Muscle of leg (tissue), 11 donors: ENCODE data around the gene ADGRE2. TPM values are rescaled to one million over a fixed set of nuclear protein-coding genes. Genes with fewer than 3 reads are reported as not detected.
"Not testable (repeated sequence)": the region's sequence is repeated elsewhere in the genome, so short reads cannot be mapped to it uniquely, and the experiment has no call there.

Experiments used
- DNase-seq: peaks from one replicate; pipeline ENCODE4 v3.0.0; 2013
- H3K27ac ChIP-seq: one replicate; pipeline ENCODE4 v1.5.1; 2013; ENCODE audit warnings: mild to moderate bottlenecking, low read length, control low read depth
- H3K27me3 ChIP-seq: one replicate; pipeline ENCODE4 v1.6.1; 2013; ENCODE audit warnings: low read length; ENCODE audit not compliant: control insufficient read depth, insufficient read depth
- H3K36me3 ChIP-seq: one replicate; pipeline ENCODE4 v1.6.1; 2013; ENCODE audit warnings: low read length; ENCODE audit not compliant: control insufficient read depth, insufficient read depth
- H3K4me1 ChIP-seq: one replicate; pipeline ENCODE4 v1.6.1; 2013; ENCODE audit warnings: low read length; ENCODE audit not compliant: control insufficient read depth, insufficient read depth
- H3K4me3 ChIP-seq: one replicate; pipeline ENCODE4 v1.5.1; 2013; ENCODE audit warnings: low read length, control low read depth
- H3K9me3 ChIP-seq: replicated peaks from 2 replicates; pipeline ENCODE4 v1.6.1; 2013; ENCODE audit warnings: low read depth, low read length; ENCODE audit not compliant: control insufficient read depth
- WGBS: methylation state at CpG from one replicate; pipeline ENCODE4 v1.1.5; 2013; ENCODE audit warnings: missing lambda C conversion rate; ENCODE audit not compliant: insufficient coverage; 5-methylcytosine and 5-hydroxymethylcytosine counted together
- polyA plus RNA-seq, 8 donors: library from polyadenylated mRNA; unstranded; fragments of 120-200 nt; gene quantifications; one replicate each; pipeline versions ENCODE4 v1.2.1 to v1.2.3, GENCODE V29; 2013; ENCODE audit warnings: inconsistent platforms in 1 of 8, low replicate concordance in 1 of 8; ENCODE audit not compliant: insufficient read length in 8 of 8, insufficient read depth in 1 of 8
- total RNA-seq: library from RNA; stranded (reverse); fragments of 120-200 nt; gene quantifications from one replicate; pipeline ENCODE4 v1.2.4, GENCODE V29; 2013

ADGRE2 gene
- total and polyA plus RNA-seq, 9 donors: 0.22 to 3.6 (median 0.49) TPM

DNA sequence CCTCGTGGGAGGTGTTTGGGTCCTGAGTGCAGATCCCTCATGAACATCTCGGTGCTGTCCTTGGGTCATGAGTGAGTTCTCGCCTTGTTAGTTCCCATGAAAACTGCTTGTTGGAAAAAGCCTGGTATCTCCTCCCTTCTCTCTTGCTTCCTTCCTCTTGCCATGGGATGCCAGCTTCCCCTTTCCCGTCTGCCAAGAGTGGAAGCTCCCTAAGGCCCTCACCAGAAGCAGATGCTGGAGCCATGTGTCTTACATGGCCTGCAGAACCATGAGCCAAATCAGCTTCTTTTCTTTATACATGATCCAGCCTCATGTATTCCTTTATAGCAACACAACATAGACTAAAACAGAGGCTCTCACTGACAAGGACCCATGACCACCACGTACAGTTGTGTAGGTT lies 8.2 kb downstream of the ADGRE2 start:
- H3K4me3 ChIP-seq: no peak overlapping the region
- DNase-seq: no peak
- no peak overlapping the region for H3K27ac ChIP-seq
- no peaks in the 10 kb centered on the region for H3K4me1 ChIP-seq
- no peaks in the 10 kb centered on the region for H3K9me3 ChIP-seq
- WGBS: 75% methylated on average over 4 of the region's 5 CpGs
- H3K36me3 ChIP-seq: no peaks in the 10 kb centered on the region
- no peaks in the 10 kb centered on the region for H3K27me3 ChIP-seq

DNA sequence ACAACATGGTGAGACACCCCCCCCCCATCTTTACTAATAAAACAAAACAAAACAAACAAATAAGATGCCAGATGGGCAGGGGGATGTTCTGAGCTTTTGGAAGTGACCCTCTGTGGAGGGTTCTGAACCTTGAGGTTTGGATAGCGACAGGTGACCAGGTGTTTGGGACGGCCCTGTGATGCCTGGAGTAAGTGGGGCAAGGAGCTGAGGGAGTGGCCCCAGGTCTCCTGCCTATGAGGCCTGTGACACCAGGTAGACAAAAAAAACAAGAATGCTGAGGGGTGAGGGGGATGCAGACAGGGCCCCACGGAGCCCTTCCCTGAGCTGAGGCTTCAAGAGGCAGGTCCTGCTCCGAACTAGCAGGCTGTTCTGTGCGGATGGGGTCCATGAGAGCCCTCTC lies 9.2 kb downstream of the ADGRE2 start:
- no peak for DNase-seq
- H3K27ac ChIP-seq: no peak overlapping the region
- WGBS: 85% methylated on average over 5 of the region's 5 CpGs
- no peaks in the 10 kb centered on the region for H3K27me3 ChIP-seq
- no peaks in the 10 kb centered on the region for H3K9me3 ChIP-seq
- H3K36me3 ChIP-seq: no peaks in the 10 kb centered on the region
- no peaks in the 10 kb centered on the region for H3K4me1 ChIP-seq
- H3K4me3 ChIP-seq: no peak overlapping the region

DNA sequence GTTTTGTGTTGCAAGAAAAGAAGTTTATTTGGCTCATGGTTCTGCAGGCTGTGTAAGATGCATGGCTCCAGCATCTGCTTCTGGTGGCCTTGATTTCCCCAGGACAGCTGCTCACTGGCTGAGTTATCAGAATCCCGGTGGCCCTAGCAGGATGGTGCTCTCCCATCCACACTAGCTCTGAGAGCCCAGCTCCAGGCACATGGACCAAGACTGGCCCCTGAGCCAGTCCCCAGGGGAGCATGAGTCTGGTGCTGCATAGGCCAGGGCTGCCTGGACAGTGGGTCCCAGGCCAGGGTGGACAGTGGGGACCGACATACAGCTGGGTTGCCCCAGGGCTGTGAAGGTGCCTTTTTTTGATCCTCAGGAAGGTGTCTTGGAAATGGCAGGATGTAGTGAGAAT lies 10.4 kb downstream of the ADGRE2 start:
- Histone ChIP-seq H3K36me3 (no peaks in the 10 kb centered on the region), H3K4me3 (no peak overlapping the region), H3K27ac (no peak overlapping the region), H3K4me1 (no peaks in the 10 kb centered on the region), H3K9me3 (no peaks in the 10 kb centered on the region), H3K27me3 (no peaks in the 10 kb centered on the region)
- DNase-seq: no peak
- 93% methylated on average over 2 of the region's 2 CpGs for WGBS

DNA sequence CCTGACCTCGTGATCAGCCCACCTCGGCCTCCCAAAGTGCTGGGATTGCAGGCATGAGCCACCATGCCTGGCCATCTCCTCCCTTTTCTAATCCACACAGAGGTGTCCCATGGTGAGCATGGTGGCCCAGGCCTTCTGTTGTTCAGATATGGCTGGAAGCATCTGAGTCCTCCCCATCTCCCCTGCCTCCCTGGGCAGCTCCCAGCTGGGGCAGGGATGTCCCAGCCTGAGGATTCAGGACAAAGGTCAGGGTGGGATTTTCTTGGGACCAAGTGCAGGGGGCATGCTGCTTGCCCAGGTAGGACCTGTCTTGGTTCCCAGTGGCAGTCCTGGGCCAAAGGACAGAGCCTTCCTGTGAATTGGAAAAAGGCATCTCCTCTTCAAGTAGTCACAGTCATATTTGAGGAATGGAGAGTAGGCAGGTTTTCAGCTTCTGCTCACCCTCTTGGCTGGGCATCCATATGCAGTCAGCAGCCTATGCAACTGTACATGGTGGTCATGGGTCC lies 10.8 kb downstream of the ADGRE2 start:
- no CpG with 5 or more reads among the region's 2 CpGs for WGBS
- DNase-seq: no peak
- Histone ChIP-seq H3K27me3 (no peaks in the 10 kb centered on the region), H3K36me3 (no peaks in the 10 kb centered on the region), H3K27ac (no peak overlapping the region), H3K9me3 (no peaks in the 10 kb centered on the region), H3K4me1 (no peaks in the 10 kb centered on the region), H3K4me3 (no peak overlapping the region)

DNA sequence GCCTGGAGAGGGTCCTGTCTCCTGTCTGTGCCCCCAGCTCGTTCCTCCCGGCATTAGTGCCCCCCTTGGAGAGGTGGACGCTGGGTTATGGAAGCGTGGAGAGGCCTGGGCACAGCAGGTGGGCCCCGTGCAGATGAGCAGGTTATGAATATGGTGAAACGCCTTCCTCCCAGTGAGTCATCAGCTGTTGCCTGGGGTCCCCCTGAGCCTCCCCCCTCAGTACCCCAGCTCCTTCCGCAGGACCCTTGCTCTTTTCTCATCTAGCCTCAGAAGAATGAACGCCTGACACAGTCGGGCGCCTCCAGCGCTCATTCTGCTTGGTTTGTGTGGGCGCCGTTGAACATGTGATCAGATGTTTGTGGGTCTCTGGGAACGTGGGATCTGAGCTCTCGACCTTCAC lies 12.5 kb downstream of the ADGRE2 start:
- not testable (repeated sequence) for H3K36me3 ChIP-seq, H3K9me3 ChIP-seq, H3K4me1 ChIP-seq, H3K27me3 ChIP-seq, H3K27ac ChIP-seq, H3K4me3 ChIP-seq, DNase-seq
- WGBS: no CpG with 5 or more reads among the region's 15 CpGs

DNA sequence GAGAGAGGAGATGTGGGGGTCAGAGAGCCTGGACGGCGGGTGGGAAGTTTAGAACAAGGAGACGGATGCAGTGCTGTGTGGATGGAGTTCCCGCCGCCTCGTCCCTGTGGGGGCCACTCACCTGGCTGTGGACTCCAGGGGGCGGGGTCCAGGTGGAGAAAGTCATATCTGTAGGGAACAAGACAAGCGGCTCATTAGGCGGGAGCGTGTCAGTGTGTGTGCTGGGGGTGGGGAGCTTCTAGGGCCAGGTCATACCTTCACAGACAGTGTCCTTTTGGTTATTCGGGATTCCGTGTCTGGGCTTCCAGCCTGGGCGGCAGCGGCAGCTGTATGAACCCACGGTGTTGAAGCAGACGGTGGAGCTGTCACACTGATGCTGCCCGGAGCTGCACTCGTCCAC lies 13.0 kb downstream of the ADGRE2 start:
- no CpG with 5 or more reads among the region's 18 CpGs for WGBS
- not testable (repeated sequence) for H3K4me1 ChIP-seq, H3K4me3 ChIP-seq, H3K9me3 ChIP-seq, H3K27me3 ChIP-seq, H3K27ac ChIP-seq, H3K36me3 ChIP-seq, DNase-seq

DNA sequence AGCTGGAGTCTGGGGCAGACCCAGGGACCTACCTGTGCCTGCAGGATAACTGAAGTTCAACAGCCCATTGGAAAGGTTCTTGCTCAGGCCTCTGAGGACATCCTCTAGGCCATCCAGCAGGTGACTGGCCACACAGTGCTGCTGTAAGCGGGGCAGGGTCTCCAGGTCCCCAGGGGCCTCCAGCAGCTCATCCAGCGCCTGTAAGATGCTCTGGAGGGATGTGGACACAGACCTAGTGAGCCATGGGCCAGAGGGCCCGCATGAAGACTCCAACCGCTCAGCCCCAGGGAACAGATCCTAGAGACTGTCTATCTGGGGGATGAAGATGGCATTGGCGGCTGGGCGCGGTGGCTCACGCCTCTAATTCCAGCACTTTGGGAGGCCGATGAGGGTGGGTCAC lies 14.0 kb downstream of the ADGRE2 start:
- H3K4me1 ChIP-seq: no peaks in the 10 kb centered on the region
- WGBS: 82% methylated on average over 6 of the region's 9 CpGs
- H3K36me3 ChIP-seq: no peaks in the 10 kb centered on the region

DNA sequence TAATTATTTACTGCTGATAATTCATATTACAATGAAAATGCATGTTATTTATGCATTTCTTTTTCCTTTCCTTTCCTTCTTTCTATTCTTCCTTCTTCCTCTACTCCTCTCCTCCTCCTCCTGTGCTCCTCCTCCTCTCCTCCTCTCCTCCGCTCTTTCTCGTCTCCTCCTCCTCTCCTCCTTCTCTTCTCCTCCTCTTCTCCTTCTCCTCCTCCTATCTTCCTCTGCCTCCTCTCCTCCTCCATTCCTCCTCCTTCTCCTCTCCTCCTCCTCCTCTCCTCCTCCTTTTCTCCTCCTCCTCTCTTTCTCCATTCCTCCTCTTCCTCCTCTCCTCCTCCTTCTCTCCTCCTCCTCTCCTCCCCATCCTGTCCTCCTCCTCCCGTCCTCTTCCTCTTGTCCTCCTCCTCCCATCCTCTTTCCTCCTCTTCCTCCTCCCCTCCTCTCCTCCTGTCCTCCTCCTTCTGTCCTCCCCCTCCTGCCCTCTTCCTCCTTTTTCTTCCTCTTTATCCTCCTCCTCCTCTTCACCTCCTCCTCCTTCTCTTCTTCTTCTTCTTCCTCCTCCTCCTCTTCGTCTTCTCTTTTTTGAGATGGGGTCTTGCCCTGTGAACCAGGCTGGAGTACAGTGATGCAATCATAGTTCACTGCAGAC lies 14.7 kb downstream of the ADGRE2 start:
- DNase-seq: no peak
- no peaks in the 10 kb centered on the region for H3K27me3 ChIP-seq
- H3K9me3 ChIP-seq: no peaks in the 10 kb centered on the region
- H3K4me3 ChIP-seq: no peak overlapping the region
- WGBS: 73% methylated on average over 4 of the region's 4 CpGs
- H3K36me3 ChIP-seq: no peaks in the 10 kb centered on the region
- H3K4me1 ChIP-seq: no peaks in the 10 kb centered on the region
- H3K27ac ChIP-seq: no peak overlapping the region

More for the DNA sequence above, 14.0 kb downstream of the ADGRE2 start:
- Histone ChIP-seq H3K4me3 (no peak overlapping the region), H3K27ac (no peak overlapping the region), H3K27me3 (no peaks in the 10 kb centered on the region), H3K9me3 (no peaks in the 10 kb centered on the region)
- DNase-seq: no peak

DNA sequence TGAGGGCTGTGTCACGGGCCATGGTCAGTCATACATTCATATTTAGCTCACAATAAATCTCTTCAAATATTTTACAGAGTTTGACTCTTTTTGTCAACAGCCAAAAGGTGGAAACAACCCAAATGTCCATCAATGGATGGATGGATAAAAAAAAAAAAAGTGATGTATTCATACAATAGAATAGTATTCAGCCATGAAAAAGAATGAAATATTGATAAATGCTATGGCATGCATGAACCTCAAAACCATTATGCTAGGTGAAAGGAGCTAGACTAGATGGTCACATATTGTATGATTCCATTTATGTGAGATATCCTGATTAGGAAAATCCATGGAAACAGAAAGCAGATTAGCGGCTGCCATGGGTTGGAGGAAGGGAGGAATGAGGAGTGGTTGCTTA lies 16.2 kb downstream of the ADGRE2 start:
- WGBS: 100% methylated on average over 1 of the region's 2 CpGs
- Histone ChIP-seq H3K27ac (no peak overlapping the region), H3K27me3 (no peaks in the 10 kb centered on the region), H3K4me1 (no peaks in the 10 kb centered on the region), H3K9me3 (no peaks in the 10 kb centered on the region), H3K4me3 (no peak overlapping the region), H3K36me3 (no peaks in the 10 kb centered on the region)
- DNase-seq: no peak

DNA sequence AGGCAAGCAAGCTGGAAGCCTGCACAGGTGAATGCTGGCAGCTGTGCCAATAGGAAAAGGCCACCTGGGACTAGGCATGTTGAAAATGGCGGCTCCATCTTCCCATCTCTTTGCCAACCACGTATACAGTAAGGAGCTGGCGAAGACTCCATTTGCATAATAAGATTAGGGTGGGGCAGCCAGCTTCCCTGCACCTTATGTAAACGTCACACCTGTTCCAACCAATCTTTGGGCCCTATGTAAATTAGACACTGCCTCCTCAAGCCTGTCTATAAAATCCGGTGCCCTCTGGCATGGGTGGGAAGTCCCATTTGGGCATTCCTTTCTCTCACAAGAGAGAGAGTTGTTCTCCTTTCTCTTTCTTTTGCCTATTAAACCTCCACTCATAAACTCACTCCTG lies 16.8 kb downstream of the ADGRE2 start:
- H3K27me3 ChIP-seq: no peaks in the 10 kb centered on the region
- 60% methylated on average over 2 of the region's 5 CpGs for WGBS
- H3K27ac ChIP-seq: no peak overlapping the region
- H3K9me3 ChIP-seq: no peaks in the 10 kb centered on the region
- no peaks in the 10 kb centered on the region for H3K36me3 ChIP-seq
- no peak for DNase-seq
- no peaks in the 10 kb centered on the region for H3K4me1 ChIP-seq
- H3K4me3 ChIP-seq: no peak overlapping the region

DNA sequence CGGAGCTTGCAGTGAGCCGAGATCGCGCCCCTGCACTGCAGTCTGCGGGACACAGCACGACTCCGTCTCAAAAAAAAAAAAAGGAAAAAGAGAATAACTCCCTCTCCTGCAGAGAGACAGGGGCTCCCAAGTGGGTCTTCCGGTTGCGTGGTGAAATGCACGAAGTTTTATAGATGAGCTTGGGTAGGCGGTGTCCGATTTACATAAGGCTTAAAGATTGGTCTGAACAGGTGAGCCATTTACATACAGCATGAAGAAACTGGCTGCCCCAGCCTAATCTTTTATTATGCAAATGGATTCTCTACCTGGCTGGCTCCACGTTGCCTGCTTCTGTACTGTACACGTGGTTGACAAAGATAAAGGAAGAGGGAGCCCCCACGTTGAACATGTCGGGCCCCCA lies 19.5 kb downstream of the ADGRE2 start:
- H3K4me1 ChIP-seq: no peaks in the 10 kb centered on the region
- no peak overlapping the region for H3K4me3 ChIP-seq
- H3K27ac ChIP-seq: no peak overlapping the region
- H3K36me3 ChIP-seq: no peaks in the 10 kb centered on the region
- no peaks in the 10 kb centered on the region for H3K27me3 ChIP-seq
- 50% methylated on average over 3 of the region's 16 CpGs for WGBS
- no peaks in the 10 kb centered on the region for H3K9me3 ChIP-seq
- DNase-seq: no peak
